WTC11 (cell line): ENCODE results near the gene NFKBIE.

Source experiments
- CBFB ChIP-seq: sonication (generic); formaldehyde crosslinking; IDR thresholded peaks from 2 replicates; pipeline ENCODE4 v1.8.1; 2022; ENCODE audit warnings: mild to moderate bottlenecking, low read depth, missing genetic modification reagents
- CREM ChIP-seq: sonication (generic); formaldehyde crosslinking; IDR thresholded peaks from 2 replicates; pipeline ENCODE4 v1.8.1; 2022; ENCODE audit warnings: mild to moderate bottlenecking, missing genetic modification reagents, moderate library complexity
- FOXK1 ChIP-seq: sonication (generic); formaldehyde crosslinking; IDR thresholded peaks from 2 replicates; pipeline ENCODE4 v1.8.0; 2022; ENCODE audit warnings: mild to moderate bottlenecking, moderate library complexity, missing genetic modification reagents
- IRF2 ChIP-seq: sonication (generic); formaldehyde crosslinking; IDR thresholded peaks from 2 replicates; pipeline ENCODE4 v1.8.0; 2022; ENCODE audit warnings: low read depth, missing genetic modification reagents, borderline replicate concordance
- JAZF1 ChIP-seq: fragments of 250-450 bp; sonication (Bioruptor Pico); IDR thresholded peaks from 2 replicates; pipeline ENCODE4 v1.9.0; 2021; ENCODE audit warnings: moderate library complexity, mild to moderate bottlenecking, inconsistent platforms
- KAT7 ChIP-seq: sonication (generic); formaldehyde crosslinking; IDR thresholded peaks from 2 replicates; pipeline ENCODE4 v1.8.1; 2023; ENCODE audit warnings: missing genetic modification reagents, mild to moderate bottlenecking, borderline replicate concordance
- TEAD1 ChIP-seq: sonication (generic); formaldehyde crosslinking; IDR thresholded peaks from 2 replicates; pipeline ENCODE4 v1.8.0; 2022; ENCODE audit warnings: mild to moderate bottlenecking, missing genetic modification reagents
- ZNF423 ChIP-seq: fragments of 250-450 bp; sonication (Bioruptor Pico); IDR thresholded peaks from 2 replicates; pipeline ENCODE4 v2.1.2; 2022; ENCODE audit warnings: mild to moderate bottlenecking, moderate library complexity
- TF ChIP-seq, protein P1 (sequence below): sonication (generic); formaldehyde crosslinking; IDR thresholded peaks from 2 replicates; pipeline ENCODE4 v1.8.0; 2022; ENCODE audit warnings: mild to moderate bottlenecking, missing genetic modification reagents
- TF ChIP-seq, protein P2 (sequence below): fragments of 200-600 bp; IDR thresholded peaks from 2 replicates; pipeline ENCODE4 v1.8.0; 2022; ENCODE audit warnings: antibody characterized with exemption
- TF ChIP-seq, protein P3 (sequence below): sonication (generic); formaldehyde crosslinking; IDR thresholded peaks from 2 replicates; pipeline ENCODE4 v1.8.1; 2022; ENCODE audit warnings: missing genetic modification reagents, borderline replicate concordance
- TF ChIP-seq, protein P4 (sequence below): sonication (generic); formaldehyde crosslinking; IDR thresholded peaks from 2 replicates; pipeline ENCODE4 v1.8.1; 2022; ENCODE audit warnings: low read depth, missing genetic modification reagents, borderline replicate concordance
- TF ChIP-seq, protein P5 (sequence below): sonication (generic); formaldehyde crosslinking; IDR thresholded peaks from 2 replicates; pipeline ENCODE4 v1.8.0; 2022; ENCODE audit warnings: mild to moderate bottlenecking, missing genetic modification reagents

DNA sequence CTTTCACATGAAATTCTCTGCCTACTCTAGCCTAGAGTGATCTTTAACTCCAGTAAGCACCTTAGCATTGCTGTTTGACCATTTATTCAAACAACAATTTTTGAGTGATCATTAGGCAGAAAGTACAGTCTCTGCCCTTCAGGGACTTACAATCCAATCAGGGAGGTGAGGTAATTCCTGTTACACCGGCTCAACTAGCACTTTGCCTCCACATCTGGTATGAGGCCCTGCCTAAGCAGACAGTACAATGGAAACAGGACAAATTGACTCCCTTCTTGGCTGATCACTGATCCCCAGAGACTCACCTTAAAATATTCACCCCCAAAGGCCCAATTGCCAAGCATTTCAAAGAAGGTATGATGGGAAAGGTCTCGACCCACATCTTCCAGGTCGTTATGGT, 46.4 kb upstream of the NFKBIE start:
- TF ChIP-seq IRF2 (CRISPR knock-in tag) (no peak), KAT7 (CRISPR knock-in tag) (no peak), JAZF1 (no peak), FOXK1 (no peak), ZNF423 (CRISPR knock-in tag) (no peak), TEAD1 (CRISPR knock-in tag) (no peak), CBFB (CRISPR knock-in tag) (no peak), CREM (CRISPR knock-in tag) (no peak)
- TF ChIP-seq, protein P1, sequence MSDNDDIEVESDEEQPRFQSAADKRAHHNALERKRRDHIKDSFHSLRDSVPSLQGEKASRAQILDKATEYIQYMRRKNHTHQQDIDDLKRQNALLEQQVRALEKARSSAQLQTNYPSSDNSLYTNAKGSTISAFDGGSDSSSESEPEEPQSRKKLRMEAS (CRISPR knock-in tag) = no peak
- TF ChIP-seq, protein P2, sequence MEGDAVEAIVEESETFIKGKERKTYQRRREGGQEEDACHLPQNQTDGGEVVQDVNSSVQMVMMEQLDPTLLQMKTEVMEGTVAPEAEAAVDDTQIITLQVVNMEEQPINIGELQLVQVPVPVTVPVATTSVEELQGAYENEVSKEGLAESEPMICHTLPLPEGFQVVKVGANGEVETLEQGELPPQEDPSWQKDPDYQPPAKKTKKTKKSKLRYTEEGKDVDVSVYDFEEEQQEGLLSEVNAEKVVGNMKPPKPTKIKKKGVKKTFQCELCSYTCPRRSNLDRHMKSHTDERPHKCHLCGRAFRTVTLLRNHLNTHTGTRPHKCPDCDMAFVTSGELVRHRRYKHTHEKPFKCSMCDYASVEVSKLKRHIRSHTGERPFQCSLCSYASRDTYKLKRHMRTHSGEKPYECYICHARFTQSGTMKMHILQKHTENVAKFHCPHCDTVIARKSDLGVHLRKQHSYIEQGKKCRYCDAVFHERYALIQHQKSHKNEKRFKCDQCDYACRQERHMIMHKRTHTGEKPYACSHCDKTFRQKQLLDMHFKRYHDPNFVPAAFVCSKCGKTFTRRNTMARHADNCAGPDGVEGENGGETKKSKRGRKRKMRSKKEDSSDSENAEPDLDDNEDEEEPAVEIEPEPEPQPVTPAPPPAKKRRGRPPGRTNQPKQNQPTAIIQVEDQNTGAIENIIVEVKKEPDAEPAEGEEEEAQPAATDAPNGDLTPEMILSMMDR = no peak
- TF ChIP-seq, protein P3, sequence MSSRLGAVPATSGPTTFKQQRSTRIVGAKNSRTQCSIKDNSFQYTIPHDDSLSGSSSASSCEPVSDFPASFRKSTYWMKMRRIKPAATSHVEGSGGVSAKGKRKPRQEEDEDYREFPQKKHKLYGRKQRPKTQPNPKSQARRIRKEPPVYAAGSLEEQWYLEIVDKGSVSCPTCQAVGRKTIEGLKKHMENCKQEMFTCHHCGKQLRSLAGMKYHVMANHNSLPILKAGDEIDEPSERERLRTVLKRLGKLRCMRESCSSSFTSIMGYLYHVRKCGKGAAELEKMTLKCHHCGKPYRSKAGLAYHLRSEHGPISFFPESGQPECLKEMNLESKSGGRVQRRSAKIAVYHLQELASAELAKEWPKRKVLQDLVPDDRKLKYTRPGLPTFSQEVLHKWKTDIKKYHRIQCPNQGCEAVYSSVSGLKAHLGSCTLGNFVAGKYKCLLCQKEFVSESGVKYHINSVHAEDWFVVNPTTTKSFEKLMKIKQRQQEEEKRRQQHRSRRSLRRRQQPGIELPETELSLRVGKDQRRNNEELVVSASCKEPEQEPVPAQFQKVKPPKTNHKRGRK = no peak
- TF ChIP-seq, protein P4, sequence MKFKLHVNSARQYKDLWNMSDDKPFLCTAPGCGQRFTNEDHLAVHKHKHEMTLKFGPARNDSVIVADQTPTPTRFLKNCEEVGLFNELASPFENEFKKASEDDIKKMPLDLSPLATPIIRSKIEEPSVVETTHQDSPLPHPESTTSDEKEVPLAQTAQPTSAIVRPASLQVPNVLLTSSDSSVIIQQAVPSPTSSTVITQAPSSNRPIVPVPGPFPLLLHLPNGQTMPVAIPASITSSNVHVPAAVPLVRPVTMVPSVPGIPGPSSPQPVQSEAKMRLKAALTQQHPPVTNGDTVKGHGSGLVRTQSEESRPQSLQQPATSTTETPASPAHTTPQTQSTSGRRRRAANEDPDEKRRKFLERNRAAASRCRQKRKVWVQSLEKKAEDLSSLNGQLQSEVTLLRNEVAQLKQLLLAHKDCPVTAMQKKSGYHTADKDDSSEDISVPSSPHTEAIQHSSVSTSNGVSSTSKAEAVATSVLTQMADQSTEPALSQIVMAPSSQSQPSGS (CRISPR knock-in tag) = no peak
- TF ChIP-seq, protein P5, sequence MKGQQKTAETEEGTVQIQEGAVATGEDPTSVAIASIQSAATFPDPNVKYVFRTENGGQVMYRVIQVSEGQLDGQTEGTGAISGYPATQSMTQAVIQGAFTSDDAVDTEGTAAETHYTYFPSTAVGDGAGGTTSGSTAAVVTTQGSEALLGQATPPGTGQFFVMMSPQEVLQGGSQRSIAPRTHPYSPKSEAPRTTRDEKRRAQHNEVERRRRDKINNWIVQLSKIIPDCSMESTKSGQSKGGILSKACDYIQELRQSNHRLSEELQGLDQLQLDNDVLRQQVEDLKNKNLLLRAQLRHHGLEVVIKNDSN (CRISPR knock-in tag) = no peak
